SK-N-SH (cell line): ENCODE results near the gene CMTM8. TPM values are rescaled to one million over a fixed set of nuclear protein-coding genes. Genes with fewer than 3 reads are reported as not detected.

ENCODE experiments used
- CTCF ChIA-PET: fragments of 300-600, 350-600 bp; formaldehyde crosslinking; extraction: SDS; loops from one replicate; lab custom pipeline; 2021; lab: Yijun Ruan, JAX
- POLR2A ChIA-PET: fragments of 350-600 bp; sonication (Branson Sonifier 250); formaldehyde crosslinking; extraction: SDS; loops from one replicate; lab custom pipeline; 2020; ENCODE audit warnings: antibody characterized with exemption, inconsistent platforms; lab: Yijun Ruan, JAX
- DNase-seq: peaks from one replicate; pipeline ENCODE4 v3.0.0; 2012
- H2AFZ ChIP-seq: fragments of 200-600 bp; sonication (generic); 2 replicates; pipeline ENCODE4 v1.8.1; 2016; ENCODE audit warnings: antibody characterized with exemption, mild to moderate bottlenecking, low read depth
- H3F3A ChIP-seq: fragments of 200-600 bp; sonication (generic); replicated peaks from 2 replicates; pipeline ENCODE3; 2016; ENCODE audit warnings: antibody characterized with exemption, mild to moderate bottlenecking; ENCODE audit not compliant: insufficient read depth
- H3K27ac ChIP-seq, 2 experiments: fragments of 200-500 bp in 1 of 2; fragments of 200-600 bp in 1 of 2; sonication (Bioruptor generic) in 1 of 2; sonication (generic), shearing (Covaris generic) in 1 of 2; 2 replicates each; pipeline versions ENCODE4 v1.5.1 to v1.6.1; 2014 to 2016; ENCODE audit warnings: low read depth in 2 of 2, inconsistent platforms in 1 of 2, low read length in 1 of 2, mild to moderate bottlenecking in 1 of 2, mixed read lengths in 1 of 2
- H3K27me3 ChIP-seq: fragments of 200-600 bp; sonication (generic), shearing (Covaris generic); 2 replicates; pipeline ENCODE4 v1.6.1; 2016; ENCODE audit warnings: mixed run types; ENCODE audit not compliant: insufficient read depth
- H3K36me3 ChIP-seq, 2 experiments: fragments of 200-500 bp in 1 of 2; fragments of 200-600 bp in 1 of 2; sonication (Bioruptor generic) in 1 of 2; sonication (generic) in 1 of 2; replicated peaks in 1 of 2; 2 replicates each; pipeline versions ENCODE3 to v1.5.1; 2014 to 2016; ENCODE audit warnings: low read length in 1 of 2, mild to moderate bottlenecking in 1 of 2; ENCODE audit not compliant: insufficient read depth in 2 of 2, control insufficient read depth in 1 of 2
- H3K4me1 ChIP-seq, 2 experiments: fragments of 200-500 bp in 1 of 2; fragments of 200-600 bp in 1 of 2; sonication (Bioruptor generic) in 1 of 2; sonication (generic), shearing (Covaris generic) in 1 of 2; 2 replicates each; pipeline versions ENCODE4 v1.5.1 to v1.6.1; 2014 to 2016; ENCODE audit warnings: low read depth in 1 of 2, low read length in 1 of 2, mixed run types in 1 of 2; ENCODE audit not compliant: insufficient read depth in 2 of 2, control insufficient read depth in 1 of 2
- H3K4me2 ChIP-seq: fragments of 200-600 bp; sonication (generic), shearing (Covaris generic); 2 replicates; pipeline ENCODE4 v1.6.1; 2017; ENCODE audit warnings: mixed run types
- H3K4me3 ChIP-seq, 2 experiments: fragments of 200-500 bp in 1 of 2; fragments of 200-600 bp in 1 of 2; sonication (Bioruptor generic) in 1 of 2; sonication (generic), shearing (Covaris generic) in 1 of 2; 2 replicates each; pipeline versions ENCODE4 v1.5.1 to v1.8.1; 2014 to 2016; ENCODE audit warnings: low read depth in 2 of 2, inconsistent platforms in 1 of 2, low read length in 1 of 2, mild to moderate bottlenecking in 1 of 2, mixed read lengths in 1 of 2, moderate library complexity in 1 of 2
- H3K79me2 ChIP-seq: fragments of 200-600 bp; sonication (generic); 2 replicates; pipeline ENCODE4 v1.8.1; 2017; ENCODE audit warnings: mild to moderate bottlenecking; ENCODE audit not compliant: insufficient read depth
- H3K9ac ChIP-seq: fragments of 200-600 bp; sonication (generic); 2 replicates; pipeline ENCODE4 v1.6.1; 2017; ENCODE audit warnings: mixed run types
- H3K9me2 ChIP-seq: fragments of 200-600 bp; sonication (generic); 2 replicates; pipeline ENCODE4 v1.6.1; 2017; ENCODE audit warnings: mixed run types
- H3K9me3 ChIP-seq: fragments of 200-600 bp; sonication (generic); 2 replicates; pipeline ENCODE4 v1.6.1; 2017; ENCODE audit warnings: mixed run types, mild to moderate bottlenecking, moderate library complexity
- H4K20me1 ChIP-seq: fragments of 200-600 bp; sonication (generic); 2 replicates; pipeline ENCODE4 v1.6.1; 2017; ENCODE audit warnings: mild to moderate bottlenecking, mixed run types; ENCODE audit not compliant: insufficient read depth
- EP300 ChIP-seq, 2 experiments: IDR thresholded peaks; 2 replicates each; pipeline versions ENCODE4 v1.4.0 to v1.6.1; 2012; ENCODE audit warnings: borderline replicate concordance in 1 of 2, low read depth in 1 of 2, low read length in 1 of 2
- FOSL2 ChIP-seq: IDR thresholded peaks from 2 replicates; pipeline ENCODE4 v1.4.0; 2012; ENCODE audit warnings: low read depth, mild to moderate bottlenecking, moderate library complexity, borderline replicate concordance
- FOXM1 ChIP-seq: IDR thresholded peaks from 2 replicates; pipeline ENCODE4 v1.4.0; 2012; ENCODE audit warnings: low read depth, mild to moderate bottlenecking
- GABPA ChIP-seq: IDR thresholded peaks from 2 replicates; pipeline ENCODE4 v1.4.0; 2012; ENCODE audit warnings: low read depth, mild to moderate bottlenecking
- NRF1 ChIP-seq: IDR thresholded peaks from 2 replicates; pipeline ENCODE4 v1.6.1; 2012; ENCODE audit warnings: low read depth, mild to moderate bottlenecking, low read length
- RAD21 ChIP-seq: IDR thresholded peaks from 2 replicates; pipeline ENCODE4 v1.6.1; 2012; ENCODE audit warnings: mild to moderate bottlenecking, low read length
- SIN3A ChIP-seq: IDR thresholded peaks from 2 replicates; pipeline ENCODE4 v1.6.1; 2012; ENCODE audit warnings: low read depth, mild to moderate bottlenecking, low read length, moderate library complexity, borderline replicate concordance
- SMC3 ChIP-seq: IDR thresholded peaks from 2 replicates; pipeline ENCODE4 v1.6.1; 2012; ENCODE audit warnings: low read depth, low read length, improper control_type of control experiment
- USF1 ChIP-seq: IDR thresholded peaks from 2 replicates; pipeline ENCODE4 v1.4.0; 2012; ENCODE audit warnings: low read depth, borderline replicate concordance
- YY1 ChIP-seq: IDR thresholded peaks from 2 replicates; pipeline ENCODE4 v1.4.0; 2012; ENCODE audit warnings: low read depth, mild to moderate bottlenecking
- WGBS: methylation state at CpG from one replicate; pipeline ENCODE4 v1.1.6; 2017; ENCODE audit warnings: low lambda C conversion rate; 5-methylcytosine and 5-hydroxymethylcytosine counted together
- polyA plus RNA-seq, 3 experiments: library from polyadenylated mRNA; depleted of rRNA; stranded (reverse); fragments of >200 nt; gene quantifications; 2 replicates each; pipeline ENCODE4 v1.2.3, GENCODE V29; 2012
- TF ChIP-seq, protein P1 (sequence below): fragments of 200-600 bp; sonication (generic); IDR thresholded peaks from 2 replicates; pipeline ENCODE4 v1.6.1; 2017; ENCODE audit warnings: antibody characterized with exemption, mild to moderate bottlenecking, moderate library complexity
- TF ChIP-seq, protein P2 (sequence below): fragments of 150-350 bp; IDR thresholded peaks from 2 replicates; pipeline ENCODE4 v1.6.1; 2017; ENCODE audit warnings: antibody characterized with exemption, low read length, low read depth, borderline replicate concordance
- TF ChIP-seq, protein P3 (sequence below): IDR thresholded peaks from 2 replicates; pipeline ENCODE4 v1.6.1; 2012; ENCODE audit warnings: mild to moderate bottlenecking, low read depth, low read length, moderate library complexity

The CMTM8 gene
- polyA plus RNA-seq, 1 of the 3 experiments (the other 2 are of a cell fraction), result 9.7 TPM

DNA sequence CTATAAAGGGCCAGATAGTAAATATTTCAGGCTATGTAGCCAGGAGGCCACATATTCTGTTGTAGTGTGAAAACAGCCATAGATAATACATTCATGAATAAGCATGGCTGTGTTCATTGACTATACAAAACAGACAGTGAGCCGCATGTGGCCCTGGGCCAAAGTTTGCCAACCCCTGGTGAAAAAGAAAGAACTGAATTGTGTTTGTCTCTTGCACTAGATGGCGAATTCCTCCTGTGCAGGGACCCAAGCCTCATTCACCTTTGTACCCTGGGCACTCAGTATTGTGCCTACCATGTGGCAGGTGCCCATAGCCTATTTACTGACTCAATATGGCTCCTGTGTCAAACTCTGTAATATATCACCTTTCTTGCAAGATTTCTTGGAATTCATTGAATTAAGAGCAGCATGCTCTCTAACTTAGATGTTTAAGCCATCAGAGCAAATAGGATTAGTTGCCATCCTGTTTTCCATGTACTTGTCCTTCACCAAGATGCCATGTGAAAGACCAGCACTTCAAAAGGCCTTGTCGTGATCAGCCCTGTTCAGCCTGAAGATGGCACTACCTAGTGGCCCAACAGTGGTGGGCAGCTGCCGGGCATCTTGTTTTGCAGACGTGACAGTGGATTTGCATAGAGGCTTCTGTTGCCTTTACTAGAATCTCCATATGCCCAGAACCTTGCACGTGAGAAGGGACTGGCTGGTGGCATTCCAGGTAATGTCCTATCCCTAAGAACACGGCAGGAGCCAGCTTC lies 102.3 kb downstream of the CMTM8 start:
- H3K4me2 ChIP-seq, result no peak overlapping the region
- H3K9ac ChIP-seq, result no peak overlapping the region
- H4K20me1 ChIP-seq, result no peaks in the 10 kb centered on the region
- H3K27ac ChIP-seq, result no peak overlapping the region
- TF ChIP-seq, protein P1, sequence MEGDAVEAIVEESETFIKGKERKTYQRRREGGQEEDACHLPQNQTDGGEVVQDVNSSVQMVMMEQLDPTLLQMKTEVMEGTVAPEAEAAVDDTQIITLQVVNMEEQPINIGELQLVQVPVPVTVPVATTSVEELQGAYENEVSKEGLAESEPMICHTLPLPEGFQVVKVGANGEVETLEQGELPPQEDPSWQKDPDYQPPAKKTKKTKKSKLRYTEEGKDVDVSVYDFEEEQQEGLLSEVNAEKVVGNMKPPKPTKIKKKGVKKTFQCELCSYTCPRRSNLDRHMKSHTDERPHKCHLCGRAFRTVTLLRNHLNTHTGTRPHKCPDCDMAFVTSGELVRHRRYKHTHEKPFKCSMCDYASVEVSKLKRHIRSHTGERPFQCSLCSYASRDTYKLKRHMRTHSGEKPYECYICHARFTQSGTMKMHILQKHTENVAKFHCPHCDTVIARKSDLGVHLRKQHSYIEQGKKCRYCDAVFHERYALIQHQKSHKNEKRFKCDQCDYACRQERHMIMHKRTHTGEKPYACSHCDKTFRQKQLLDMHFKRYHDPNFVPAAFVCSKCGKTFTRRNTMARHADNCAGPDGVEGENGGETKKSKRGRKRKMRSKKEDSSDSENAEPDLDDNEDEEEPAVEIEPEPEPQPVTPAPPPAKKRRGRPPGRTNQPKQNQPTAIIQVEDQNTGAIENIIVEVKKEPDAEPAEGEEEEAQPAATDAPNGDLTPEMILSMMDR, result peak; percentile 21; the same call in 1 of the 2 replicates
- TF ChIP-seq, protein P2, sequence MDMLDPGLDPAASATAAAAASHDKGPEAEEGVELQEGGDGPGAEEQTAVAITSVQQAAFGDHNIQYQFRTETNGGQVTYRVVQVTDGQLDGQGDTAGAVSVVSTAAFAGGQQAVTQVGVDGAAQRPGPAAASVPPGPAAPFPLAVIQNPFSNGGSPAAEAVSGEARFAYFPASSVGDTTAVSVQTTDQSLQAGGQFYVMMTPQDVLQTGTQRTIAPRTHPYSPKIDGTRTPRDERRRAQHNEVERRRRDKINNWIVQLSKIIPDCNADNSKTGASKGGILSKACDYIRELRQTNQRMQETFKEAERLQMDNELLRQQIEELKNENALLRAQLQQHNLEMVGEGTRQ, result no peak
- no peaks in the 10 kb centered on the region for H3F3A ChIP-seq
- H3K79me2 ChIP-seq, result no peaks in the 10 kb centered on the region
- no peaks in the 10 kb centered on the region for H3K27me3 ChIP-seq
- H3K36me3 ChIP-seq, result no peaks in the 10 kb centered on the region
- no peak for DNase-seq
- no peak overlapping the region for H3K4me3 ChIP-seq
- 76% methylated on average over 6 of the region's 7 CpGs for WGBS
- H3K4me1 ChIP-seq, result peaks cover 0 to 3% of the 10 kb centered on the region in 2 experiments; a peak in 1 of 4 replicates
- POLR2A ChIA-PET, result no interaction called here
- H2AFZ ChIP-seq, result no peak overlapping the region
- no peaks in the 10 kb centered on the region for H3K9me2 ChIP-seq
- CTCF ChIA-PET, result no interaction called here
- no peaks in the 10 kb centered on the region for H3K9me3 ChIP-seq

GRCh38 chr3:32347343-32348125 lies 109.1 kb downstream of the CMTM8 start:
- CTCF ChIA-PET, result interaction anchor here (1.0 to 1.2 kb wide), 3 partner anchors 28 to 172 kb away, joined by 3 read pairs; no protein-coding TSS in a partner anchor

More at GRCh38 chr3:32347343-32348125, 109.1 kb downstream of the CMTM8 start:
- POLR2A ChIA-PET, result no interaction called here
- Histone ChIP-seq H3K4me3 (no peak overlapping the region), H4K20me1 (no peaks in the 10 kb centered on the region), H3F3A (no peaks in the 10 kb centered on the region), H3K9me3 (no peaks in the 10 kb centered on the region), H3K4me1 (no peaks in the 10 kb centered on the region)
- no peak for DNase-seq
- TF ChIP-seq, protein P2, result no peak
- TF ChIP-seq, protein P3, sequence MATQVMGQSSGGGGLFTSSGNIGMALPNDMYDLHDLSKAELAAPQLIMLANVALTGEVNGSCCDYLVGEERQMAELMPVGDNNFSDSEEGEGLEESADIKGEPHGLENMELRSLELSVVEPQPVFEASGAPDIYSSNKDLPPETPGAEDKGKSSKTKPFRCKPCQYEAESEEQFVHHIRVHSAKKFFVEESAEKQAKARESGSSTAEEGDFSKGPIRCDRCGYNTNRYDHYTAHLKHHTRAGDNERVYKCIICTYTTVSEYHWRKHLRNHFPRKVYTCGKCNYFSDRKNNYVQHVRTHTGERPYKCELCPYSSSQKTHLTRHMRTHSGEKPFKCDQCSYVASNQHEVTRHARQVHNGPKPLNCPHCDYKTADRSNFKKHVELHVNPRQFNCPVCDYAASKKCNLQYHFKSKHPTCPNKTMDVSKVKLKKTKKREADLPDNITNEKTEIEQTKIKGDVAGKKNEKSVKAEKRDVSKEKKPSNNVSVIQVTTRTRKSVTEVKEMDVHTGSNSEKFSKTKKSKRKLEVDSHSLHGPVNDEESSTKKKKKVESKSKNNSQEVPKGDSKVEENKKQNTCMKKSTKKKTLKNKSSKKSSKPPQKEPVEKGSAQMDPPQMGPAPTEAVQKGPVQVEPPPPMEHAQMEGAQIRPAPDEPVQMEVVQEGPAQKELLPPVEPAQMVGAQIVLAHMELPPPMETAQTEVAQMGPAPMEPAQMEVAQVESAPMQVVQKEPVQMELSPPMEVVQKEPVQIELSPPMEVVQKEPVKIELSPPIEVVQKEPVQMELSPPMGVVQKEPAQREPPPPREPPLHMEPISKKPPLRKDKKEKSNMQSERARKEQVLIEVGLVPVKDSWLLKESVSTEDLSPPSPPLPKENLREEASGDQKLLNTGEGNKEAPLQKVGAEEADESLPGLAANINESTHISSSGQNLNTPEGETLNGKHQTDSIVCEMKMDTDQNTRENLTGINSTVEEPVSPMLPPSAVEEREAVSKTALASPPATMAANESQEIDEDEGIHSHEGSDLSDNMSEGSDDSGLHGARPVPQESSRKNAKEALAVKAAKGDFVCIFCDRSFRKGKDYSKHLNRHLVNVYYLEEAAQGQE, result no peak
- TF ChIP-seq FOSL2, result no peak
- no peak for TF ChIP-seq EP300 (IDR thresholded peaks at IDR 0.05; ENCODE audit: borderline replicate concordance in 1 of 2, low read depth in 1 of 2, low read length in 1 of 2)
- no peak for TF ChIP-seq USF1
- TF ChIP-seq NRF1, result no peak
- TF ChIP-seq YY1, result no peak
- TF ChIP-seq SMC3, result no peak
- TF ChIP-seq FOXM1, result no peak
- no peak for TF ChIP-seq GABPA
- TF ChIP-seq RAD21, result no peak
- no peak for TF ChIP-seq SIN3A
- TF ChIP-seq, all 33 proteins: peak for 0
- H3K9me2 ChIP-seq, result no peaks in the 10 kb centered on the region
- H3K9ac ChIP-seq, result no peak overlapping the region
- H2AFZ ChIP-seq, result no peak overlapping the region
- H3K36me3 ChIP-seq, result no peaks in the 10 kb centered on the region
- no peaks in the 10 kb centered on the region for H3K79me2 ChIP-seq
- H3K27ac ChIP-seq, result no peak overlapping the region
- H3K4me2 ChIP-seq, result no peak overlapping the region
- H3K27me3 ChIP-seq, result no peaks in the 10 kb centered on the region
- 76% methylated on average over 11 of the region's 11 CpGs for WGBS
